Measurements from ENCODE around the gene TP53I11.
A peak's percentile ranks its signal among the peaks of the same experiment; 100 is the strongest.

Gene TP53I11

GRCh38 chr11:44893846-44894617 is 56.7 kb downstream of the TP53I11 start:
- no peak overlapping the region for H4K8ac ChIP-seq (ENCODE audit: low read depth, low read length)

GRCh38 chr11:44893308-44893822 is 57.3 kb downstream of the TP53I11 start:
- WGBS (ENCODE audit: extremely low coverage, insufficient coverage, insufficient read length) = no CpG with 5 or more reads among the region's 10 CpGs
- no peak for DNase-seq
- Histone ChIP-seq H3K36me3 (ENCODE audit: control insufficient read depth in 1 of 2, insufficient read depth in 2 of 2, low read length in 2 of 2) (no peaks in the 10 kb centered on the region), H4K8ac (ENCODE audit: low read depth, low read length) (no peak overlapping the region), H3K18ac (ENCODE audit: low read length) (no peak overlapping the region), H2AFZ (ENCODE audit: insufficient read depth, low read length, poor library complexity) (no peak overlapping the region), H3K4me2 (ENCODE audit: low read length) (no peak overlapping the region), H3K4me3 (ENCODE audit: low read depth, low read length) (no peak overlapping the region), H2BK12ac (ENCODE audit: low read length) (no peak overlapping the region), H3K27me3 (ENCODE audit: insufficient read depth, low read length) (no peaks in the 10 kb centered on the region), H3K27ac (ENCODE audit: low read depth, low read length) (no peak overlapping the region), H3K9ac (ENCODE audit: low read length) (no peak overlapping the region), H2AK5ac (ENCODE audit: low read length) (no peak overlapping the region), H3K14ac (ENCODE audit: low read length) (no peak overlapping the region), H3K4me1 (ENCODE audit: control insufficient read depth in 1 of 2, insufficient read depth in 2 of 2, low read length in 2 of 2) (no peaks in the 10 kb centered on the region), H3K9me3 (ENCODE audit: insufficient read depth, low read depth, low read length) (no peaks in the 10 kb centered on the region), H3K4ac (ENCODE audit: low read depth, low read length) (no peak overlapping the region), H4K91ac (ENCODE audit: low read depth, low read length) (no peak overlapping the region), H3K79me1 (ENCODE audit: low read length) (no peaks in the 10 kb centered on the region), H2BK5ac (ENCODE audit: low read depth, low read length, poor library complexity) (no peak overlapping the region), H2BK120ac (ENCODE audit: insufficient read depth, low read length, poor library complexity) (no peak overlapping the region), H3K79me2 (ENCODE audit: control insufficient read depth, insufficient read depth, low read length, poor library complexity) (no peaks in the 10 kb centered on the region), H3K23ac (ENCODE audit: low read length) (no peak overlapping the region), H4K12ac (ENCODE audit: low read depth, low read length) (no peak overlapping the region)

More at GRCh38 chr11:44893846-44894617, 56.7 kb downstream of the TP53I11 start:
- Histone ChIP-seq H3K4me3 (ENCODE audit: low read depth, low read length) (no peak overlapping the region), H3K23ac (ENCODE audit: low read length) (no peak overlapping the region), H3K14ac (ENCODE audit: low read length) (no peak overlapping the region), H3K9ac (ENCODE audit: low read length) (no peak overlapping the region), H3K36me3 (ENCODE audit: control insufficient read depth in 1 of 2, insufficient read depth in 2 of 2, low read length in 2 of 2) (no peaks in the 10 kb centered on the region), H3K18ac (ENCODE audit: low read length) (no peak overlapping the region), H3K4me1 (ENCODE audit: control insufficient read depth in 1 of 2, insufficient read depth in 2 of 2, low read length in 2 of 2) (no peaks in the 10 kb centered on the region), H4K12ac (ENCODE audit: low read depth, low read length) (no peak overlapping the region), H3K79me2 (ENCODE audit: control insufficient read depth, insufficient read depth, low read length, poor library complexity) (no peaks in the 10 kb centered on the region), H2AK5ac (ENCODE audit: low read length) (no peak overlapping the region), H3K9me3 (ENCODE audit: insufficient read depth, low read depth, low read length) (no peaks in the 10 kb centered on the region), H2BK120ac (ENCODE audit: insufficient read depth, low read length, poor library complexity) (no peak overlapping the region), H3K79me1 (ENCODE audit: low read length) (no peaks in the 10 kb centered on the region), H3K4me2 (ENCODE audit: low read length) (no peak overlapping the region), H2BK12ac (ENCODE audit: low read length) (no peak overlapping the region), H3K4ac (ENCODE audit: low read depth, low read length) (no peak overlapping the region), H3K27me3 (ENCODE audit: insufficient read depth, low read length) (no peaks in the 10 kb centered on the region), H2AFZ (ENCODE audit: insufficient read depth, low read length, poor library complexity) (no peak overlapping the region), H2BK5ac (ENCODE audit: low read depth, low read length, poor library complexity) (no peak overlapping the region), H4K91ac (ENCODE audit: low read depth, low read length) (no peak overlapping the region), H3K27ac (ENCODE audit: low read depth, low read length) (no peak overlapping the region)
- no CpG with 5 or more reads among the region's 21 CpGs for WGBS (ENCODE audit: extremely low coverage, insufficient coverage, insufficient read length)
- DNase-seq = peak; percentile 12 to 39

DNA sequence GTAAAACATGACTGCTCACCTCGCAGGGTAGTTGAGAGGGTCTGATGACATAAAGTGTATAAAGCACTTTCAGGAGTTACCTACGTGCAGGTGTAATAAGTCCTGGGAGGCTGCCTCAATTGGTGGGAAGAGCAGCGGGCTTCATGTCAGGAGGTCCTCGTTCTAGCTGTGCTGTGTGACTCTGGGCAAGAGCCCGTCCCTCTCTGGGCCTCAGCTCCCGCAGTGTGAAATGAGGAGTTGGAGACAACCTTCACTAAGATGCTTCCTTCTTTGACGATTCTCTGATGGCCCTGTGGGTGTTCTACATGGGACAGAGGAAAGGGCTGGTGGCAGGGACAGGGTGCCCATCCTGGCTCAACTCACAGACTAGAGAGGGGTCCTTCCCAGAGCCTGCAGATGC is 57.8 kb downstream of the TP53I11 start:
- Histone ChIP-seq H2BK120ac (ENCODE audit: insufficient read depth, low read length, poor library complexity) (no peak overlapping the region), H3K4me3 (ENCODE audit: low read depth, low read length) (no peak overlapping the region), H3K79me1 (ENCODE audit: low read length) (no peaks in the 10 kb centered on the region), H3K9me3 (ENCODE audit: insufficient read depth, low read depth, low read length) (no peaks in the 10 kb centered on the region), H2BK12ac (ENCODE audit: low read length) (no peak overlapping the region), H3K36me3 (ENCODE audit: control insufficient read depth in 1 of 2, insufficient read depth in 2 of 2, low read length in 2 of 2) (no peaks in the 10 kb centered on the region), H3K23ac (ENCODE audit: low read length) (no peak overlapping the region), H4K8ac (ENCODE audit: low read depth, low read length) (no peak overlapping the region), H3K4me1 (ENCODE audit: control insufficient read depth in 1 of 2, insufficient read depth in 2 of 2, low read length in 2 of 2) (no peaks in the 10 kb centered on the region), H3K27me3 (ENCODE audit: insufficient read depth, low read length) (no peaks in the 10 kb centered on the region), H2BK5ac (ENCODE audit: low read depth, low read length, poor library complexity) (no peak overlapping the region), H4K91ac (ENCODE audit: low read depth, low read length) (no peak overlapping the region), H3K18ac (ENCODE audit: low read length) (no peak overlapping the region), H3K79me2 (ENCODE audit: control insufficient read depth, insufficient read depth, low read length, poor library complexity) (no peaks in the 10 kb centered on the region), H3K27ac (ENCODE audit: low read depth, low read length) (no peak overlapping the region), H4K12ac (ENCODE audit: low read depth, low read length) (no peak overlapping the region), H3K4me2 (ENCODE audit: low read length) (no peak overlapping the region), H2AK5ac (ENCODE audit: low read length) (no peak overlapping the region), H3K4ac (ENCODE audit: low read depth, low read length) (no peak overlapping the region), H2AFZ (ENCODE audit: insufficient read depth, low read length, poor library complexity) (no peak overlapping the region), H3K9ac (ENCODE audit: low read length) (no peak overlapping the region), H3K14ac (ENCODE audit: low read length) (no peak overlapping the region)
- DNase-seq = no peak
- WGBS (ENCODE audit: extremely low coverage, insufficient coverage, insufficient read length) = no CpG with 5 or more reads among the region's 7 CpGs

DNA sequence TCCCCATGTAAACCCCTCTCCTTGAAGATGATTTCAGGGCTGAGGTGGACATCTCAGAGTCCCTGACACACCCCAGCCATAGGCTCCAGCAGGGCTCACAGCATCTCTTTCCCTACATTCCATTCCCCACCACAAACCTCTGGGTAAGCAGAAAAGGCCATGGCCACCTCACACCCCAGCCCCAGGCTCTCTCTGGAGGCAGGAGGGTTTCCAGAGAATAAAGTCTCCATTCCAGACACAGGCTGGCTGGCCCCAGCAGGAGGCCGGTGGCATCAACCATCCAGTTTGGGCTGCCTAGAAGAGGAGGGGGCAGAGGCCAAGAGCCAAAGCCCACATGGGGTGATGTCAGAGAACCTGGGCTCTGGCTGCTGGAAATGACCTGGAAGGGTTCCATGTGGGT is 61.4 kb downstream of the TP53I11 start:
- H3K4ac ChIP-seq (ENCODE audit: low read depth, low read length) = no peak overlapping the region
- no peak overlapping the region for H2AK5ac ChIP-seq (ENCODE audit: low read length)
- H3K4me1 ChIP-seq (ENCODE audit: control insufficient read depth in 1 of 2, insufficient read depth in 2 of 2, low read length in 2 of 2) = peaks cover 0 to 2% of the 10 kb centered on the region in 2 experiments
- H4K8ac ChIP-seq (ENCODE audit: low read depth, low read length) = no peak overlapping the region
- no peak overlapping the region for H3K23ac ChIP-seq (ENCODE audit: low read length)
- no peak overlapping the region for H2AFZ ChIP-seq (ENCODE audit: insufficient read depth, low read length, poor library complexity)
- DNase-seq = no peak
- no peaks in the 10 kb centered on the region for H3K27me3 ChIP-seq (ENCODE audit: insufficient read depth, low read length)
- H2BK5ac ChIP-seq (ENCODE audit: low read depth, low read length, poor library complexity) = no peak overlapping the region
- no peaks in the 10 kb centered on the region for H3K79me2 ChIP-seq (ENCODE audit: control insufficient read depth, insufficient read depth, low read length, poor library complexity)
- no peaks in the 10 kb centered on the region for H3K36me3 ChIP-seq (ENCODE audit: control insufficient read depth in 1 of 2, insufficient read depth in 2 of 2, low read length in 2 of 2)
- no peak overlapping the region for H3K9ac ChIP-seq (ENCODE audit: low read length)
- H3K4me2 ChIP-seq (ENCODE audit: low read length) = no peak overlapping the region
- no peak overlapping the region for H2BK120ac ChIP-seq (ENCODE audit: insufficient read depth, low read length, poor library complexity)
- H3K18ac ChIP-seq (ENCODE audit: low read length) = no peak overlapping the region
- no peaks in the 10 kb centered on the region for H3K79me1 ChIP-seq (ENCODE audit: low read length)
- H3K9me3 ChIP-seq (ENCODE audit: insufficient read depth, low read depth, low read length) = no peaks in the 10 kb centered on the region
- H4K12ac ChIP-seq (ENCODE audit: low read depth, low read length) = no peak overlapping the region
- H3K14ac ChIP-seq (ENCODE audit: low read length) = no peak overlapping the region
- no CpG with 5 or more reads among the region's 1 CpG for WGBS (ENCODE audit: extremely low coverage, insufficient coverage, insufficient read length)
- H2BK12ac ChIP-seq (ENCODE audit: low read length) = no peak overlapping the region
- H4K91ac ChIP-seq (ENCODE audit: low read depth, low read length) = no peak overlapping the region
- no peak overlapping the region for H3K27ac ChIP-seq (ENCODE audit: low read depth, low read length)
- no peak overlapping the region for H3K4me3 ChIP-seq (ENCODE audit: low read depth, low read length)
